ENCODE data around the gene DOLPP1. TPM values are rescaled to one million over a fixed set of nuclear protein-coding genes. Genes with fewer than 3 reads are reported as not detected.

Gene DOLPP1
- total and polyA plus RNA-seq, 2 of the 13 experiments (the other 11 are each of a cell fraction or from before 2014, with no cell fraction given) = 21.0 to 34.1 TPM

DNA sequence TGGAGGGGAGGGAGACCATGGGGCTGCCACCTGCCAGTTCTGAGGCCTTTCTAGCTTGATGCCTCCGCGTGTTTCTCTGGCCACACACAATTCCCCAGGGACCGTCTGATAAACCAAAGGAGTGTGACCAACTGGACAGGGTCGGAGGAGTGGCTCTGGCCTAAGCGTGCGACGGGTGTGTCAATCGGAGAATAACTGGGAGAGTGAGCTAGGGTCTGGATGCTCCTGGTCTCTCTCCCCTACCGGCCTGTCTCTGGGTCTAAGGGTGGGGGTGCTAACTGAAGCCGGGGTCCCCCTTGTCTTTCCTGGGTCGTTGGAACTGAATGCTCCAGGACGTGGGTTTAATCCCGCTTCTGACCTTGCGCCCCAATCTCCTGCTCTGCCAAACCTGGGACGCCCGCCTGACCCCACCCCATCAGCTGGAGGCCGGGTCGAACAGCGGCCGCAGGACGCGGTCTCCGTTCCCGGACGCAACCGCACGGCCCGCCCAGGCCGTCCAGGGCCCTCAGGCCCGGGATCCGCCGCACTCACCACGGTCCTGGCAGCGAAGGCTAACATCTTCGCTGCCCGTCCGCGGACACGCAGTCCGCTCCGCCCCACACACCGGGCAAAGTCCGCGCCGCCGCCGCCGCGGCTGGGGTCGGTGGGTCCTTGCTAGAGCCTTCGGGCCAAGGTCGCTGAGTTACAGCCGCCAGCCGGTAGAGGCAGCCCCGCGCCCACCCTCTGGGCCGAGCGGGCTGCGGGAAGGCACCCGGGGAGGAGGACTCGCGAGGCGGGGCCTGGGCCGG is 29.2 kb downstream of the DOLPP1 start (continued):
- TF ChIP-seq ISL2 (CRISPR knock-in tag; IDR thresholded peaks at IDR 0.05) (0 out of 2 replicates have a peak, but pooled peaks have one; percentile 21), HNRNPLL (IDR thresholded peaks at IDR 0.05; ENCODE audit: low read depth, low read length, poor library complexity, severe bottlenecking) (peak; percentile 68), ZNF451 (CRISPR knock-in tag; IDR thresholded peaks at IDR 0.05) (peak; percentile 33; the same call in 1 of the 2 replicates), ZNF772 (CRISPR knock-in tag; IDR thresholded peaks at IDR 0.05) (no peak), ZMAT3 (CRISPR knock-in tag; conservative IDR thresholded peaks at IDR 0.05) (peak; percentile 87), CHCHD3 (CRISPR knock-in tag; IDR thresholded peaks at IDR 0.05) (no peak), NR3C1 (CRISPR knock-in tag; IDR thresholded peaks at IDR 0.05) (no peak), ZNF33A (CRISPR knock-in tag; IDR thresholded peaks at IDR 0.05; ENCODE audit: borderline replicate concordance) (no peak), SMC3 (IDR thresholded peaks at IDR 0.05; ENCODE audit: low read length) (no peak), ZNF292 (CRISPR knock-in tag; IDR thresholded peaks at IDR 0.05; ENCODE audit: borderline replicate concordance, low read depth) (no peak), SKI (IDR thresholded peaks at IDR 0.05; ENCODE audit: partially characterized antibody) (peak; percentile 78), ZNF282 (IDR thresholded peaks at IDR 0.05; ENCODE audit: partially characterized antibody) (no peak), POLR2A (IDR thresholded peaks at IDR 0.05; ENCODE audit: insufficient read depth in 1 of 2, low read depth in 2 of 2, low read length in 2 of 2) (peak in 1 of 2 experiments; percentile 58; a peak in 1 of 4 replicates), ZFYVE20 (CRISPR knock-in tag; IDR thresholded peaks at IDR 0.05; ENCODE audit: borderline replicate concordance, low read depth) (0 out of 2 replicates have a peak, but pooled peaks have one; percentile 44), RARG (CRISPR knock-in tag; IDR thresholded peaks at IDR 0.05; ENCODE audit: low read depth) (no peak), MLLT10 (CRISPR knock-in tag; IDR thresholded peaks at IDR 0.05) (no peak), ZNF432 (CRISPR knock-in tag; IDR thresholded peaks at IDR 0.05; ENCODE audit: borderline replicate concordance) (no peak), ZNF746 (CRISPR knock-in tag; IDR thresholded peaks at IDR 0.05) (0 out of 2 replicates have a peak, but pooled peaks have one; percentile 67), ZBTB21 (CRISPR knock-in tag; IDR thresholded peaks at IDR 0.05) (no peak), JUND (CRISPR knock-in tag; IDR thresholded peaks at IDR 0.05) (no peak), ZKSCAN1 (IDR thresholded peaks at IDR 0.05; ENCODE audit: low read length) (no peak), PTBP1 (IDR thresholded peaks at IDR 0.05; ENCODE audit: low read depth, low read length, poor library complexity, severe bottlenecking) (no peak), PAX8 (CRISPR knock-in tag; IDR thresholded peaks at IDR 0.05; ENCODE audit: borderline replicate concordance) (no peak), NCOA2 (CRISPR knock-in tag; IDR thresholded peaks at IDR 0.05) (peak; percentile 10; the same call in 1 of the 2 replicates)
- TF ChIP-seq, protein P1, sequence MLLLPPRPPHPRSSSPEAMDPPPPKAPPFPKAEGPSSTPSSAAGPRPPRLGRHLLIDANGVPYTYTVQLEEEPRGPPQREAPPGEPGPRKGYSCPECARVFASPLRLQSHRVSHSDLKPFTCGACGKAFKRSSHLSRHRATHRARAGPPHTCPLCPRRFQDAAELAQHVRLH (CRISPR knock-in tag; IDR thresholded peaks at IDR 0.05; ENCODE audit: borderline replicate concordance, low read depth) = peak; percentile 59; the same call in 1 of the 2 replicates
- TF ChIP-seq, protein P2, sequence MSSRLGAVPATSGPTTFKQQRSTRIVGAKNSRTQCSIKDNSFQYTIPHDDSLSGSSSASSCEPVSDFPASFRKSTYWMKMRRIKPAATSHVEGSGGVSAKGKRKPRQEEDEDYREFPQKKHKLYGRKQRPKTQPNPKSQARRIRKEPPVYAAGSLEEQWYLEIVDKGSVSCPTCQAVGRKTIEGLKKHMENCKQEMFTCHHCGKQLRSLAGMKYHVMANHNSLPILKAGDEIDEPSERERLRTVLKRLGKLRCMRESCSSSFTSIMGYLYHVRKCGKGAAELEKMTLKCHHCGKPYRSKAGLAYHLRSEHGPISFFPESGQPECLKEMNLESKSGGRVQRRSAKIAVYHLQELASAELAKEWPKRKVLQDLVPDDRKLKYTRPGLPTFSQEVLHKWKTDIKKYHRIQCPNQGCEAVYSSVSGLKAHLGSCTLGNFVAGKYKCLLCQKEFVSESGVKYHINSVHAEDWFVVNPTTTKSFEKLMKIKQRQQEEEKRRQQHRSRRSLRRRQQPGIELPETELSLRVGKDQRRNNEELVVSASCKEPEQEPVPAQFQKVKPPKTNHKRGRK (CRISPR knock-in tag; IDR thresholded peaks at IDR 0.05) = no peak
- TF ChIP-seq, protein P3, sequence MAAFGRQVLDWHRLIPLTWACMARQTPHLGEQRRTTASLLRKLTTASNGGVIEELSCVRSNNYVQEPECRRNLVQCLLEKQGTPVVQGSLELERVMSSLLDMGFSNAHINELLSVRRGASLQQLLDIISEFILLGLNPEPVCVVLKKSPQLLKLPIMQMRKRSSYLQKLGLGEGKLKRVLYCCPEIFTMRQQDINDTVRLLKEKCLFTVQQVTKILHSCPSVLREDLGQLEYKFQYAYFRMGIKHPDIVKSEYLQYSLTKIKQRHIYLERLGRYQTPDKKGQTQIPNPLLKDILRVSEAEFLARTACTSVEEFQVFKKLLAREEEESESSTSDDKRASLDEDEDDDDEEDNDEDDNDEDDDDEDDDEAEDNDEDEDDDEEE (CRISPR knock-in tag; IDR thresholded peaks at IDR 0.05) = peak; percentile 79
- TF ChIP-seq, protein P4, sequence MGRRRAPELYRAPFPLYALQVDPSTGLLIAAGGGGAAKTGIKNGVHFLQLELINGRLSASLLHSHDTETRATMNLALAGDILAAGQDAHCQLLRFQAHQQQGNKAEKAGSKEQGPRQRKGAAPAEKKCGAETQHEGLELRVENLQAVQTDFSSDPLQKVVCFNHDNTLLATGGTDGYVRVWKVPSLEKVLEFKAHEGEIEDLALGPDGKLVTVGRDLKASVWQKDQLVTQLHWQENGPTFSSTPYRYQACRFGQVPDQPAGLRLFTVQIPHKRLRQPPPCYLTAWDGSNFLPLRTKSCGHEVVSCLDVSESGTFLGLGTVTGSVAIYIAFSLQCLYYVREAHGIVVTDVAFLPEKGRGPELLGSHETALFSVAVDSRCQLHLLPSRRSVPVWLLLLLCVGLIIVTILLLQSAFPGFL (CRISPR knock-in tag; IDR thresholded peaks at IDR 0.05) = 0 out of 2 replicates have a peak, but pooled peaks have one; percentile 64

All from HepG2 (cell line).